Upper lobe of left lung (tissue), 4 donors: Measurements from ENCODE around the gene PCDHA2.

ENCODE experiments used
- CTCF ChIP-seq, 6 experiments: fragments of 450-650 bp in 4 of 6; fragments of 200-600 bp in 2 of 6; sonication (generic) in 2 of 6; IDR thresholded peaks; one replicate each; pipeline ENCODE4 v1.5.1; 2016 to 2019; ENCODE audit warnings: antibody characterized with exemption in 6 of 6
- POLR2A ChIP-seq, 4 donors: fragments of 450-650 bp; IDR thresholded peaks; one replicate each; pipeline ENCODE4 v1.5.1; 2016 to 2017; ENCODE audit warnings: antibody characterized with exemption in 4 of 4, mild to moderate bottlenecking in 2 of 4
- POLR2AphosphoS5 ChIP-seq, 2 donors: sonication (generic); formaldehyde crosslinking; IDR thresholded peaks; one replicate each; pipeline ENCODE4 v1.5.1; 2017; ENCODE audit warnings: antibody characterized with exemption in 2 of 2

- TF ChIP-seq POLR2A (IDR thresholded peaks at IDR 0.05) (no peak), CTCF (IDR thresholded peaks at IDR 0.05) (no peak), POLR2AphosphoS5 (IDR thresholded peaks at IDR 0.05) (no peak)
Measured at GRCh38 chr5:140791089-140791488, 3.6 kb upstream of the PCDHA2 start.
